Measurements from ENCODE around the gene BAZ1B.
A peak's percentile ranks its signal among the peaks of the same experiment; 100 is the strongest.
"Not testable (repeated sequence)": the region's sequence is repeated elsewhere in the genome, so short reads cannot be mapped to it uniquely, and the experiment has no call there.

The BAZ1B gene

GRCh38 chr7:73541722-73542121, 19.6 kb upstream of the BAZ1B start:
- no peak for DNase-seq

GRCh38 chr7:73539709-73540108, 17.6 kb upstream of the BAZ1B start:
- DNase-seq = no peak

- DNase-seq = not testable (repeated sequence)
Observed at GRCh38 chr7:73538510-73538909, 16.4 kb upstream of the BAZ1B start.

GRCh38 chr7:73537051-73537450, 15.0 kb upstream of the BAZ1B start:
- no peak for DNase-seq

- DNase-seq = no peak
Observed at GRCh38 chr7:73536479-73536878, 14.4 kb upstream of the BAZ1B start.

- DNase-seq = not testable (repeated sequence)
Observed at GRCh38 chr7:73535918-73536317, 13.8 kb upstream of the BAZ1B start.

GRCh38 chr7:73533742-73534141, 11.6 kb upstream of the BAZ1B start:
- DNase-seq = no peak

GRCh38 chr7:73532224-73532623, 10.1 kb upstream of the BAZ1B start:
- no peak for DNase-seq

GRCh38 chr7:73530800-73531199, 8.7 kb upstream of the BAZ1B start:
- no peak for DNase-seq

GRCh38 chr7:73526896-73527821, 5.1 kb upstream of the BAZ1B start:
- no peak for DNase-seq

GRCh38 chr7:73526158-73526494, 4.0 kb upstream of the BAZ1B start:
- DNase-seq = not testable (repeated sequence)

- DNase-seq = peak; percentile 68
Observed at GRCh38 chr7:73521636-73522104, 423 bp downstream of the BAZ1B start.

GRCh38 chr7:73520673-73521635, 1.1 kb downstream of the BAZ1B start:
- DNase-seq = no peak

- peak; percentile 27 for DNase-seq
Observed at GRCh38 chr7:73519867-73520672, 2.0 kb downstream of the BAZ1B start.

- no peak for DNase-seq
Observed at GRCh38 chr7:73518470-73518869, 3.6 kb downstream of the BAZ1B start.

- DNase-seq = no peak
Observed at GRCh38 chr7:73517241-73517995, 4.7 kb downstream of the BAZ1B start.

GRCh38 chr7:73515178-73515577, 6.9 kb downstream of the BAZ1B start:
- no peak for DNase-seq

- DNase-seq = no peak
Observed at GRCh38 chr7:73512018-73512780, 9.9 kb downstream of the BAZ1B start.

- DNase-seq = no peak
Observed at GRCh38 chr7:73509463-73509862, 12.6 kb downstream of the BAZ1B start.

GRCh38 chr7:73507556-73507955, 14.5 kb downstream of the BAZ1B start:
- no peak for DNase-seq

GRCh38 chr7:73504920-73505319, 17.2 kb downstream of the BAZ1B start:
- DNase-seq = no peak

Data from stimulated activated CD4-positive, alpha-beta T cell treated with anti-CD3 and anti-CD28 coated beads, Interleukin-4, amount 100 ng/mL, for 1 hour (primary cell).